Limb (tissue), 2 donors: ENCODE results near the gene ALPK1.
"Not testable (repeated sequence)": the region's sequence is repeated elsewhere in the genome, so short reads cannot be mapped to it uniquely, and the experiment has no call there.

Experiments used
- DNase-seq, 2 donors: peaks; one replicate each; pipeline ENCODE4 v3.0.0-alpha.2; 2016; ENCODE audit errors: extremely low spot score in 2 of 2

Gene ALPK1

DNA sequence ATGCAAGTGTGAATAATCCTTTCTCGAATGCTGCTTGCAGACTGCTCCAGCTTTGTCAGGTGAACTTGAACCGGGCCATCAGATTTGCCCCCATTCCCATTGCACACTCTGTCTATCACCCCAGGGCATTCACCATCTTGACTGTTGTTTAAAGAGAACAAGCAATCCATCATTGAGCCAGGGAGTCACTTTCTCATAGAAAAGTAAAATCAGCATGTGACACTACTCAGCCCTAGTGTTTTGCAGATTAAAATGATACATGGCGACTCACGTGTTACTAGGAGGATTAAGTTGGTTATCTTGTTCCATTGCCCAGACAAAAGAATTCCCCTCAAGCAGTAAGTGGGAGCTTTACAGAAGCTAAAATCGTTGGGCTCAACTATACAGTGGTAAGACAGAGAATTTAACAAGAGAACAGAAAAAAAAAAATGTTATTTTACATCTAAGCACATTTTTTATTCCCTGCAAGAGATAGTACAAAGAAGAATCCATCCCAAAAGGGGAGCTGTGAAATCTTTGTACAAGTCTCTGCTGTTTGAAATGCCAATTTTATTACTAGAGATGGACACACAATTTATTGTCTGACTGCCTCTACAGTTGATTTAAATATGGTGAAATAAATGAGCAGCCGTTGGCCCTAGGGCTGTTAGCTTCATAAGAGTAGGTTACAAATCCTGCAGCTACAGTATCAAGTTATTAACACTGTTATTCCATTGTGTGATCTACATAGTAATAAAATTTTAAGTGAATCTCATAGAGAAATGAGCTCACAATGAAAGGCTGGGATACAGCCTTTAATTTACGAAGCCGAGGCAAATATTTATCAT, 151.3 kb downstream of the ALPK1 start:
- DNase-seq = no peak

DNA sequence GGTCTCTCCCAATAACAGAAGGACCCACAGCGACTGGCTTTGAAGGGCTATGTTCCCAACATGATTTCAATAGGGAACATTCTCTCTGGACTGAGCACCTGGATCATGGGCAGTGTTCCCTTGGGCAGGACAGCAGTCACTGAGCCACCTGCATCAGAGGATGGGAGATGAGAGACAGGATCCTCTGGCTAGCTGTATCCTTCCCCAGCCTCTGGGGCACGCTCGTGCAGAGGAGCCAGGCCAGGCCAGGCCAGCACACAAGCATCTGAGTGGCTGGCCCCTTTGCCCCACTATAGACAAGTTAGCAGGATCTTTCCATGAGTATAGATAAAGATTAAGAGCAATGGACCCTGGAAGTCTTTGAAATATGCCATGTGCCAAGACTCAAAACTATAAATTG, 152.5 kb downstream of the ALPK1 start:
- DNase-seq = no peak

DNA sequence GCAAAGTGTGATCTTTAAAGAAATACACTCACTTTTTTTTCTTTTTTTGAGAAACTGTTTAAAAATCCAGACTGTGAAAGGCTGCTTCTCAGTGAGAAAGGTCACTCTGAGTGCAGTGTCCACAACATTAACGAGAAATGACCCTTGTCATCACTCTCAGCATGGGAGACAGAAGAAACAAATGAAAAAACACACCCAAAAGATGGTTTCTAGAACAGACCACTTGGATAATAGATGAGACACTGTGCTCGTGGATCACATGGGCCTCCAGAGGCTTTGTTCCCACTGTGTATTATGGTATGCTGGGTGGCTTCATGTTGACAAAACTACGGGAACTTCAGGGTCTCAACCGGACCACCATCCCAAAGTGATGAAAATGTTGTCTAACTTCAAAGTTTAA, 153.9 kb downstream of the ALPK1 start:
- DNase-seq = no peak

DNA sequence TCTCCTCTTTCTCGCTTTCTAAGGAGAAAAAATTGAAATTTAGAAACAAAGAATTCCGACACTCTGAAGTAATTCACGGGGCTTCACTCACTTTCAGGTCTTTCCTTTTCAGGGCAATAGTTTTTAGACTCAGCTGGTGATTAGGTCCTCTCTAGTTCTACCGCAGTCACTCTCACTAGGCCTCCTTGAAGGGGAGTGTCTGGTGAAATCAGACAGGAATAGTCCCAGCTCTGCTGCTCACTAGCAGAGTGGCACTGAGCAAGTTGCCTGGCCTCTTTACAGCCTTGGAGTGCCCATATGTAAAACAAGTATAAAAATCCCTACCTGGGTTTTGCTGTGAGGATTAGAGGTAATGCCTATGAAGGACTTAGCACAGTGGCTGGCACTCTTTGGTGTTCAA, 154.7 kb downstream of the ALPK1 start:
- DNase-seq = no peak

DNA sequence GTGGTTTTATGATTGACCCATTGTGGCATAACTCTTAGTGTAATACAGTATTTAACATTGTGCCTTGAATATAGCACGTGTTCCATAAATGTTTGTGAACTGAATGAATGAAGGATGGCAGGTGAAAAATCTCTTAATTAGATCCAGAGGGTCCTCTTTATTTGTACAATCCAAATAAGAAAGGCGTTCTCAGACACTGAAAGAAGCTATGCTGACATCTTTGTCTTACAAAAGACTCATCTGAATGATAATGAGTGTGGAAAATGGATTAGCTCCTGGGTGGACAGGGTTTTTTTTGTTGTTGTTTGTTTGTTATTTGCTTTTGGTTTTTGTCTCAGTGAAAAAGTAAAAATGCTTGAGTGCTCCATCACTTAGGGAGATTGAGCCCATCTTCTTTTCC, 156.2 kb downstream of the ALPK1 start:
- no peak for DNase-seq

DNA sequence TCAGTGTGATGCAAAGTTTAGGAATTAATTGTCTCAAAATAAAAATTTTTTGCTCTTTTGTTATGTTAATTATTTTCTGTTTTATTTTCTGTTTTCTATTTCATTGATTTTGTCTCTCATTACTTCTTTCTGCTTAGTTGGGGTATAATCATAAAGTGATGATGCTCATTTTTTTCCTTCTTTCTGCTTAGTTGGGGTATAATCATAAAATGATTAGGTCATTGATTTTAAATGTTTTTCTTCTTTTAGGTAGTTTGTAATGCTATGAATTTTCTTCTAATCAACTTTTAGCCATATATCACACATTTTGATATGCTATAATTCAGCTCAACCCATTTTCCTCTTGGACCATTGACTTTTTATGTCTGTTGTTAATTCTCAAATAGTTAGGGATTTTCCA, 175.1 kb downstream of the ALPK1 start:
- DNase-seq = no peak

DNA sequence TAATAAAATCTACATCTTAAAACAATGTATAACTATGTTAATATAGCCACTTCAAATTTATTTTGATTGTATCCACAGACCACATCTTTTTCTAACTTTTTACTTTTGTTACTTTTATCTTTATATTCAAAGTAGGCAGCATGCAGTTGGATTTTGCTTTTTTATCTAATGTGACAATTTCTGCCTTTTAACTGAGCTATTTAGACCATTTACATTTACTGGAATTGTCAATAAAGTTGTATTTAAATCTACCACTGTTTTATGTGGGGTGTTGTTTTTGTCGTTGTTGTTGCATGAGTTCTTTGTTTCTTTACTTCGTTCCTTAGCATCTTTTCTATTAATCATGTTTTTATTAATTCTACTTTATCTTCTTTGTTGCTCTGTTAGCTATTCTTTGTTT, 176.8 kb downstream of the ALPK1 start:
- DNase-seq = no peak

DNA sequence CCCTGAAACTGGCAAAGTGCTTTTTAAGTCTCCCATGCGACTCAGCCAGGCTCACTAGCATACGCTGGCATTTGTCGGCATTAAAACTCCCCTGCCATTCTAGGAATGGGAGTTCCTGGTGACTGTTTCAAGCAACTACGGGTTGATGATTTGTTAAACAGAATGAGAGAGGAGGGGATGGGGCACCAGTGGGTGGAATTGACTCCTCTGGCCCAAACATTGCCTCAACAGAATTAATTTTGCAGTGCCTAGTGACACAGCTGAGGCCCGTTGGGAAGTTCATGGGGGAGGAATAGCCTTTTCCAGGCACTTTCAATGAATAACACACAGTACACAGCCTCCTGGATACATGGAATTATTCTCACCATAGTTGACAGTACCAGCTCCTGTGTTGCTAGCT, 188.8 kb downstream of the ALPK1 start:
- DNase-seq = no peak

DNA sequence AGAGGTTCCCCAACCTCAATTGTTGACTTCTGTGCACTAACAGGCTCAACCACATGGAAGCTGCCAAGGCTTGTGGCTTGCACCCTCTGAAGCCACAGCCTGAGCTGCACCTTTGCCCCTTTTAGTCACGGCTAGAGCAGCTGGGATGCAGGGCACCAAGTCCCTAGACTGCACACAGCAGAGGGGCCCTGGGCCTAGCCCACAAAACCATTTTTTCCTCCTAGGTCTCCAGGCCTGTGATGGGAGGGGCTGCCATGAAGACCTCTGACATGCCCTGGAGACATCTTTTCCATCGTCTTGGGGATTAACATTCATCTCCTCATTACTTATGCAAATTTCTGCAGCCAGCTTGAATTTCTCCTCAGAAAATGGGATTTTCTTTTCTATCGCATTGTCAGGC, 193.6 kb downstream of the ALPK1 start:
- not testable (repeated sequence) for DNase-seq
